GM21360 (cell line): ENCODE data around the gene PLAC1.

Experiments used
- ATAC-seq: cut with Tn5 transposase; IDR thresholded peaks from one replicate; pipeline ENCODE4 v1.9.1; 2021; ENCODE audit warnings: mild to moderate bottlenecking, moderate library complexity; ENCODE audit not compliant: unreplicated experiment

Gene PLAC1

GRCh38 chrX:134670134-134670924 lies 12.1 kb upstream of the PLAC1 start:
- no peak for ATAC-seq

- no peak for ATAC-seq
These were observed 11.3 kb upstream of the PLAC1 start for GRCh38 chrX:134669378-134670098.

GRCh38 chrX:134664202-134664601 lies 5.9 kb upstream of the PLAC1 start:
- no peak for ATAC-seq

GRCh38 chrX:134661295-134661694 lies 3.0 kb upstream of the PLAC1 start:
- ATAC-seq, result no peak

- ATAC-seq, result no peak
These were observed 2.4 kb upstream of the PLAC1 start for GRCh38 chrX:134660627-134661026.

GRCh38 chrX:134659761-134660160 lies 1.5 kb upstream of the PLAC1 start:
- ATAC-seq, result no peak

- ATAC-seq, result no peak
These were observed 421 bp upstream of the PLAC1 start for GRCh38 chrX:134658760-134659023.

GRCh38 chrX:134654398-134655012 lies 3.8 kb downstream of the PLAC1 start:
- ATAC-seq, result peak; percentile 66

GRCh38 chrX:134653835-134654234 lies 4.4 kb downstream of the PLAC1 start:
- ATAC-seq, result no peak

- ATAC-seq, result no peak
These were observed 7.6 kb downstream of the PLAC1 start for GRCh38 chrX:134650701-134651100.

GRCh38 chrX:134649770-134650169 lies 8.5 kb downstream of the PLAC1 start:
- no peak for ATAC-seq

- no peak for ATAC-seq
These were observed 10.8 kb downstream of the PLAC1 start for GRCh38 chrX:134647477-134647877.

GRCh38 chrX:134646691-134647090 lies 11.6 kb downstream of the PLAC1 start:
- no peak for ATAC-seq

GRCh38 chrX:134645936-134646543 lies 12.2 kb downstream of the PLAC1 start:
- no peak for ATAC-seq

GRCh38 chrX:134642386-134642785 lies 15.9 kb downstream of the PLAC1 start:
- no peak for ATAC-seq

- no peak for ATAC-seq
These were observed 16.9 kb downstream of the PLAC1 start for GRCh38 chrX:134641346-134641745.

- ATAC-seq, result no peak
These were observed 17.4 kb downstream of the PLAC1 start for GRCh38 chrX:134640914-134641313.

GRCh38 chrX:134636851-134637250 lies 21.4 kb downstream of the PLAC1 start:
- no peak for ATAC-seq

GRCh38 chrX:134634691-134635090 lies 23.6 kb downstream of the PLAC1 start:
- ATAC-seq, result peak; percentile 88

GRCh38 chrX:134633832-134634231 lies 24.4 kb downstream of the PLAC1 start:
- ATAC-seq, result no peak

GRCh38 chrX:134633394-134633793 lies 24.9 kb downstream of the PLAC1 start:
- no peak for ATAC-seq

GRCh38 chrX:134632355-134632754 lies 25.9 kb downstream of the PLAC1 start:
- no peak for ATAC-seq
